GM23338 (cell line): ENCODE results near the gene MAST2. TPM values are rescaled to one million over a fixed set of nuclear protein-coding genes. Genes with fewer than 3 reads are reported as not detected.

ENCODE experiments used
- ATAC-seq: fragments of 200-7000 bp; cut with Tn5 transposase; 3 replicates; pipeline ENCODE4 v1.9.1; 2020
- DNase-seq: peaks from one replicate; pipeline ENCODE4 v3.0.0-alpha.2; 2015; ENCODE audit warnings: low spot score
- H2AFZ ChIP-seq: fragments of 200-600 bp; sonication (generic); 2 replicates; pipeline ENCODE4 v1.8.0; 2016; ENCODE audit warnings: antibody characterized with exemption, mild to moderate bottlenecking, moderate library complexity
- H3F3A ChIP-seq: fragments of 200-600 bp; sonication (generic); replicated peaks from 2 replicates; pipeline ENCODE4 v1.8.0; 2017; ENCODE audit warnings: antibody characterized with exemption, mixed run types, low read depth
- H3K27ac ChIP-seq: fragments of 200-600 bp; sonication (generic); 2 replicates; pipeline ENCODE4 v1.6.1; 2016; ENCODE audit warnings: low read depth
- H3K27me3 ChIP-seq: fragments of 200-600 bp; sonication (generic); 2 replicates; pipeline ENCODE4 v1.8.0; 2016; ENCODE audit warnings: mild to moderate bottlenecking, mixed run types, moderate library complexity; ENCODE audit not compliant: insufficient read depth
- H3K36me3 ChIP-seq: fragments of 200-600 bp; sonication (generic); 2 replicates; pipeline ENCODE4 v1.8.0; 2016; ENCODE audit warnings: mild to moderate bottlenecking; ENCODE audit not compliant: insufficient read depth
- H3K4me1 ChIP-seq: fragments of 200-600 bp; sonication (generic); 2 replicates; pipeline ENCODE4 v1.8.0; 2016; ENCODE audit warnings: mild to moderate bottlenecking, moderate library complexity; ENCODE audit not compliant: insufficient read depth
- H3K4me2 ChIP-seq: fragments of 200-600 bp; sonication (generic); 2 replicates; pipeline ENCODE4 v1.7.1; 2017; ENCODE audit warnings: mixed run types
- H3K4me3 ChIP-seq: fragments of 200-600 bp; sonication (generic); 2 replicates; pipeline ENCODE4 v1.6.1; 2016; ENCODE audit warnings: mixed run types
- H3K79me2 ChIP-seq: fragments of 200-600 bp; sonication (generic); replicated peaks from 2 replicates; pipeline ENCODE4 v1.8.0; 2017; ENCODE audit warnings: mild to moderate bottlenecking; ENCODE audit not compliant: insufficient read depth
- H3K9me2 ChIP-seq: fragments of 200-600 bp; sonication (generic); 2 replicates; pipeline ENCODE4 v1.8.0; 2017; ENCODE audit not compliant: insufficient read depth
- H4K20me1 ChIP-seq: fragments of 200-600 bp; sonication (generic); replicated peaks from 2 replicates; pipeline ENCODE4 v1.8.0; 2017; ENCODE audit warnings: mild to moderate bottlenecking; ENCODE audit not compliant: insufficient read depth
- H3K27ac Mint-ChIP-seq: 2 replicates; pipeline ENCODE4 v1.8.0; 2020; ENCODE audit warnings: inconsistent platforms, mild to moderate bottlenecking, moderate library complexity, mixed read lengths
- H3K27me3 Mint-ChIP-seq: 3 replicates; pipeline ENCODE4 v1.8.0; 2022; ENCODE audit warnings: low read depth, mild to moderate bottlenecking, moderate library complexity, mixed read lengths, inconsistent platforms; ENCODE audit not compliant: insufficient read depth, poor library complexity
- H3K36me3 Mint-ChIP-seq: 3 replicates; pipeline ENCODE4 v1.8.0; 2021; ENCODE audit warnings: low read depth, mild to moderate bottlenecking, inconsistent platforms, moderate library complexity, mixed read lengths
- H3K4me1 Mint-ChIP-seq: 3 replicates; pipeline ENCODE4 v1.8.0; 2020; ENCODE audit warnings: mild to moderate bottlenecking, inconsistent platforms, mixed read lengths
- H3K4me3 Mint-ChIP-seq: 3 replicates; pipeline ENCODE4 v1.8.0; 2021; ENCODE audit warnings: moderate library complexity, mild to moderate bottlenecking, inconsistent platforms, mixed read lengths
- H3K9me3 Mint-ChIP-seq: 3 replicates; pipeline ENCODE4 v1.8.0; 2020; ENCODE audit warnings: moderate library complexity, mild to moderate bottlenecking, inconsistent platforms, mixed read lengths
- CREB1 ChIP-seq: fragments of 250-450 bp; sonication (Bioruptor Pico); IDR thresholded peaks from 2 replicates; pipeline ENCODE4 v1.5.0; 2020; ENCODE audit warnings: low read depth, mild to moderate bottlenecking, moderate library complexity
- CTCF ChIP-seq, 2 experiments: fragments of 200-600 bp in 1 of 2; sonication (generic) in 1 of 2; conservative IDR thresholded peaks; 2 replicates each; pipeline versions ENCODE4 v1.5.1 to v1.6.1; 2016 to 2017; ENCODE audit warnings: antibody characterized with exemption in 2 of 2, low read depth in 2 of 2, mild to moderate bottlenecking in 2 of 2, moderate library complexity in 1 of 2
- ETS1 ChIP-seq: IDR thresholded peaks from 2 replicates; pipeline ENCODE4 v1.6.1; 2016; ENCODE audit warnings: antibody characterized with exemption
- EZH2 ChIP-seq: fragments of 200-600 bp; sonication (generic); IDR thresholded peaks from one replicate; pipeline ENCODE4 v1.8.0; 2017; ENCODE audit warnings: antibody characterized with exemption, mild to moderate bottlenecking, low read depth; ENCODE audit not compliant: unreplicated experiment
- EZH2phosphoT487 ChIP-seq: fragments of 200-600 bp; sonication (generic); IDR thresholded peaks from one replicate; pipeline ENCODE4 v1.8.1; 2018; ENCODE audit warnings: antibody characterized with exemption; ENCODE audit not compliant: unreplicated experiment
- JUNB ChIP-seq: IDR thresholded peaks from one replicate; pipeline ENCODE4 v1.6.1; 2016; ENCODE audit warnings: antibody characterized with exemption; ENCODE audit not compliant: unreplicated experiment
- NANOG ChIP-seq: IDR thresholded peaks from 2 replicates; pipeline ENCODE4 v1.6.1; 2016; ENCODE audit warnings: antibody characterized with exemption, borderline replicate concordance
- POLR2AphosphoS5 ChIP-seq: IDR thresholded peaks from 2 replicates; pipeline ENCODE4 v1.6.1; 2016; ENCODE audit warnings: antibody characterized with exemption, low read depth
- REST ChIP-seq: IDR thresholded peaks from one replicate; pipeline ENCODE4 v1.6.1; 2018; ENCODE audit warnings: antibody characterized with exemption; ENCODE audit not compliant: unreplicated experiment
- STAT1 ChIP-seq: IDR thresholded peaks from one replicate; pipeline ENCODE4 v1.6.1; 2016; ENCODE audit warnings: antibody characterized with exemption; ENCODE audit not compliant: unreplicated experiment
- ZNF114 ChIP-seq: fragments of 250-450 bp; sonication (Bioruptor Pico); IDR thresholded peaks from 2 replicates; pipeline ENCODE4 v1.5.0; 2020; ENCODE audit warnings: mild to moderate bottlenecking, moderate library complexity
- ZNF331 ChIP-seq: fragments of 250-450 bp; sonication (Bioruptor Pico); IDR thresholded peaks from 2 replicates; pipeline ENCODE4 v1.5.0; 2020; ENCODE audit warnings: low read depth, mild to moderate bottlenecking, moderate library complexity
- ZNF462 ChIP-seq: fragments of 250-450 bp; sonication (Bioruptor Pico); IDR thresholded peaks from 2 replicates; pipeline ENCODE4 v1.5.0; 2020; ENCODE audit warnings: mild to moderate bottlenecking, moderate library complexity
- polyA plus RNA-seq: library from polyadenylated mRNA; unstranded; fragments of >200 nt; fragmentation: Nextera tagmentation; extraction: Ambion mirVana; gene quantifications from 2 replicates; pipeline ENCODE4 v1.2.1, GENCODE V29; 2016
- total RNA-seq: library from RNA; depleted of rRNA; stranded (reverse); fragments of >200 nt; shearing (Covaris generic); gene quantifications from 2 replicates; pipeline ENCODE4 v1.2.3, GENCODE V29; 2014

MAST2 gene
- total and polyA plus RNA-seq, 2 experiments from 2014 or later: 11.5 to 57.7 TPM

GRCh38 chr1:45857101-45857700 lies 53.8 kb downstream of the MAST2 start:
- Histone ChIP-seq H3K27ac (no peak overlapping the region), H4K20me1 (no peaks in the 10 kb centered on the region; the same call in 1 of the 2 replicates), H3K79me2 (peaks cover 80% of the 10 kb centered on the region), H3F3A (no peaks in the 10 kb centered on the region), H3K4me2 (no peak overlapping the region), H3K36me3 (no peaks in the 10 kb centered on the region), H3K4me3 (no peak overlapping the region), H3K4me1 (no peaks in the 10 kb centered on the region), H3K27me3 (no peaks in the 10 kb centered on the region), H3K9me2 (no peaks in the 10 kb centered on the region), H2AFZ (no peak overlapping the region)
- H3K4me1 Mint-ChIP-seq: peaks cover 13% of the 10 kb centered on the region
- peaks cover 3% of the 10 kb centered on the region; the same call in 2 of the 3 replicates for H3K9me3 Mint-ChIP-seq
- DNase-seq: no peak
- H3K36me3 Mint-ChIP-seq: peaks cover 3% of the 10 kb centered on the region; the same call in 2 of the 3 replicates
- no peaks in the 10 kb centered on the region for H3K27me3 Mint-ChIP-seq
- TF ChIP-seq EZH2phosphoT487 (no peak), ETS1 (no peak), ZNF462 (no peak), NANOG (no peak), ZNF331 (CRISPR knock-in tag) (no peak), EZH2 (no peak), POLR2AphosphoS5 (no peak), CTCF (conservative IDR thresholded peaks at IDR 0.05; ENCODE audit: low read depth in 2 of 2) (no peak), STAT1 (no peak), CREB1 (CRISPR knock-in tag) (no peak), ZNF114 (CRISPR knock-in tag) (no peak), JUNB (no peak), REST (no peak)
- H3K4me3 Mint-ChIP-seq: no peak overlapping the region
- no peak for ATAC-seq
- no peak overlapping the region for H3K27ac Mint-ChIP-seq
